IMR-90 (cell line): Measurements from ENCODE around the gene PTPRCAP. TPM values are rescaled to one million over a fixed set of nuclear protein-coding genes. Genes with fewer than 3 reads are reported as not detected.

Experiments used
- ATAC-seq: fragments of 200-7000 bp; cut with Tn5 transposase; 2 replicates; pipeline ENCODE4 v1.9.1; 2020; ENCODE audit warnings: low read depth, mild to moderate bottlenecking, moderate library complexity
- BruUV-seq: library from RNA; stranded (reverse); fragments of 400-500 nt; replicated peaks from 2 replicates; lab custom pipeline; 2021; lab: Mats Ljungman, UMichigan
- CTCF ChIA-PET: fragments of 300-600 bp; formaldehyde crosslinking; extraction: SDS; loops from one replicate; lab custom pipeline; 2021; ENCODE audit warnings: antibody characterized with exemption; lab: Yijun Ruan, JAX
- POLR2A ChIA-PET: fragments of 300-600 bp; sonication (Branson Sonifier 250); formaldehyde crosslinking; loops from one replicate; lab custom pipeline; 2022; ENCODE audit warnings: antibody characterized with exemption; ENCODE audit not compliant: unreplicated experiment; lab: Charles Lee
- DNase-seq: peaks from one replicate; pipeline ENCODE4 v3.0.0; 2013
- H2AFZ ChIP-seq: replicated peaks from 2 replicates; pipeline ENCODE3; 2013; ENCODE audit warnings: low read length, mild to moderate bottlenecking; ENCODE audit not compliant: poor library complexity
- H2AK5ac ChIP-seq: 2 replicates; pipeline ENCODE4 v1.6.1; 2013; ENCODE audit warnings: low read depth, low read length, inconsistent platforms
- H2AK9ac ChIP-seq: replicated peaks from 2 replicates; pipeline ENCODE3; 2013; ENCODE audit warnings: mild to moderate bottlenecking, low read depth, low read length, moderate library complexity; ENCODE audit not compliant: poor library complexity
- H2BK120ac ChIP-seq: 2 replicates; pipeline ENCODE4 v1.6.1; 2013; ENCODE audit warnings: low read depth, low read length, inconsistent platforms
- H2BK15ac ChIP-seq: 3 replicates; pipeline ENCODE4 v1.6.1; 2013; ENCODE audit warnings: low read depth, low read length, inconsistent platforms
- H2BK20ac ChIP-seq: 2 replicates; pipeline ENCODE4 v1.6.1; 2013; ENCODE audit warnings: low read depth, mild to moderate bottlenecking, inconsistent platforms, low read length, moderate library complexity
- H2BK5ac ChIP-seq: 2 replicates; pipeline ENCODE4 v1.6.1; 2013; ENCODE audit warnings: mild to moderate bottlenecking, low read depth, low read length, inconsistent platforms; ENCODE audit not compliant: poor library complexity, severe bottlenecking
- H3K14ac ChIP-seq: replicated peaks from 2 replicates; pipeline ENCODE4 v1.6.1; 2013; ENCODE audit warnings: low read depth, low read length, inconsistent platforms
- H3K18ac ChIP-seq: 2 replicates; pipeline ENCODE4 v1.6.1; 2013; ENCODE audit warnings: low read depth, low read length, control low read depth
- H3K23ac ChIP-seq: 2 replicates; pipeline ENCODE4 v1.6.1; 2013; ENCODE audit warnings: low read depth, low read length, inconsistent platforms
- H3K27ac ChIP-seq: 2 replicates; pipeline ENCODE4 v1.5.1; 2013; ENCODE audit warnings: mild to moderate bottlenecking, control low read depth, low read length; ENCODE audit not compliant: insufficient read depth
- H3K27me3 ChIP-seq: 2 replicates; pipeline ENCODE4 v1.6.1; 2013; ENCODE audit warnings: low read length; ENCODE audit not compliant: control insufficient read depth, insufficient read depth
- H3K36me3 ChIP-seq: 2 replicates; pipeline ENCODE4 v1.6.1; 2013; ENCODE audit warnings: low read length, mixed read lengths; ENCODE audit not compliant: control insufficient read depth, insufficient read depth
- H3K4ac ChIP-seq: 2 replicates; pipeline ENCODE4 v1.6.1; 2013; ENCODE audit warnings: low read depth, low read length, inconsistent platforms
- H3K4me1 ChIP-seq: 2 replicates; pipeline ENCODE4 v1.6.1; 2013; ENCODE audit warnings: low read length, mixed read lengths; ENCODE audit not compliant: control insufficient read depth, insufficient read depth
- H3K4me2 ChIP-seq: 2 replicates; pipeline ENCODE4 v1.6.1; 2013; ENCODE audit warnings: low read depth, mild to moderate bottlenecking, control low read depth, low read length, moderate library complexity
- H3K4me3 ChIP-seq: 2 replicates; pipeline ENCODE4 v1.5.1; 2013; ENCODE audit warnings: low read depth, mild to moderate bottlenecking, control low read depth, low read length, moderate library complexity; ENCODE audit not compliant: insufficient read depth
- H3K56ac ChIP-seq: 2 replicates; pipeline ENCODE4 v1.6.1; 2013; ENCODE audit warnings: low read length, inconsistent platforms; ENCODE audit not compliant: insufficient read depth; ENCODE audit errors: extremely low read depth
- H3K79me1 ChIP-seq, 2 experiments: 2 replicates each; pipeline ENCODE4 v1.6.1; 2013; ENCODE audit warnings: low read length in 2 of 2, inconsistent platforms in 1 of 2, low read depth in 1 of 2
- H3K9ac ChIP-seq: 2 replicates; pipeline ENCODE4 v1.6.1; 2013; ENCODE audit warnings: low read depth, low read length, control low read depth
- H3K9me1 ChIP-seq: 2 replicates; pipeline ENCODE4 v1.6.1; 2013; ENCODE audit warnings: low read length, inconsistent platforms; ENCODE audit not compliant: insufficient read depth
- H3K9me3 ChIP-seq: 2 replicates; pipeline ENCODE4 v1.6.1; 2013; ENCODE audit warnings: low read length; ENCODE audit not compliant: control insufficient read depth, insufficient read depth
- H4K20me1 ChIP-seq: 2 replicates; pipeline ENCODE4 v1.6.1; 2013; ENCODE audit warnings: low read length, inconsistent platforms; ENCODE audit not compliant: insufficient read depth
- H4K5ac ChIP-seq: 2 replicates; pipeline ENCODE4 v1.6.1; 2013; ENCODE audit warnings: mild to moderate bottlenecking, low read depth, low read length, control low read depth
- H4K8ac ChIP-seq, 2 experiments: 2 replicates each; pipeline ENCODE4 v1.6.1; 2013; ENCODE audit warnings: low read depth in 2 of 2, low read length in 2 of 2, control low read depth in 1 of 2, inconsistent platforms in 1 of 2
- H4K91ac ChIP-seq: 2 replicates; pipeline ENCODE4 v1.6.1; 2013; ENCODE audit warnings: low read depth, low read length, inconsistent platforms; ENCODE audit not compliant: insufficient read depth
- BHLHE40 ChIP-seq: fragments of 150-350 bp; IDR thresholded peaks from 2 replicates; pipeline ENCODE4 v1.6.1; 2016; ENCODE audit warnings: mild to moderate bottlenecking, low read depth, low read length
- CEBPB ChIP-seq: IDR thresholded peaks from 2 replicates; pipeline ENCODE4 v1.6.1; 2012; ENCODE audit warnings: low read depth, low read length, improper control_type of control experiment
- CHD1 ChIP-seq: IDR thresholded peaks from 2 replicates; pipeline ENCODE4 v1.6.1; 2012; ENCODE audit warnings: low read depth, low read length, improper control_type of control experiment
- CTCF ChIP-seq: conservative IDR thresholded peaks from 2 replicates; pipeline ENCODE4 v1.5.1; 2012; ENCODE audit warnings: mild to moderate bottlenecking, low read depth, low read length, improper control_type of control experiment
- FOS ChIP-seq: fragments of 150-350 bp; IDR thresholded peaks from 2 replicates; pipeline ENCODE4 v1.6.1; 2016; ENCODE audit warnings: low read depth, low read length
- MAZ ChIP-seq: IDR thresholded peaks from 2 replicates; pipeline ENCODE4 v1.6.1; 2012; ENCODE audit warnings: low read depth, mild to moderate bottlenecking, low read length, improper control_type of control experiment, moderate library complexity, borderline replicate concordance
- MXI1 ChIP-seq: IDR thresholded peaks from 2 replicates; pipeline ENCODE4 v1.6.1; 2012; ENCODE audit warnings: low read depth, mild to moderate bottlenecking, low read length, moderate library complexity, borderline replicate concordance
- NFE2L2 ChIP-seq: fragments of 150-350 bp; IDR thresholded peaks from 2 replicates; pipeline ENCODE4 v1.6.1; 2016; ENCODE audit warnings: low read depth, mild to moderate bottlenecking, low read length
- POLR2A ChIP-seq: IDR thresholded peaks from 2 replicates; pipeline ENCODE4 v1.6.1; 2012; ENCODE audit warnings: mild to moderate bottlenecking, low read depth, low read length
- RAD21 ChIP-seq: IDR thresholded peaks from 2 replicates; pipeline ENCODE4 v1.6.1; 2012; ENCODE audit warnings: low read length, improper control_type of control experiment
- RCOR1 ChIP-seq: IDR thresholded peaks from 2 replicates; pipeline ENCODE4 v1.6.1; 2012; ENCODE audit warnings: mild to moderate bottlenecking, low read length, improper control_type of control experiment; ENCODE audit not compliant: insufficient replicate concordance
- RFX5 ChIP-seq: IDR thresholded peaks from 2 replicates; pipeline ENCODE4 v1.8.0; 2012; ENCODE audit warnings: low read depth, mild to moderate bottlenecking, low read length, moderate library complexity
- SMC3 ChIP-seq: fragments of 150-350 bp; IDR thresholded peaks from 2 replicates; pipeline ENCODE4 v1.6.1; 2016; ENCODE audit warnings: low read depth, mild to moderate bottlenecking, antibody characterized with exemption, low read length, moderate library complexity
- WGBS, 2 experiments: methylation state at CpG; one replicate each; pipeline versions ENCODE4 v1.1.5 to v1.1.7; 2013; ENCODE audit warnings: missing lambda C conversion rate in 2 of 2; ENCODE audit not compliant: insufficient read length in 1 of 2; ENCODE audit errors: extremely low coverage in 2 of 2; 5-methylcytosine and 5-hydroxymethylcytosine counted together
- dilution Hi-C: fragments of 300-500 bp; cut with HindIII; formaldehyde crosslinking; loops from one replicate; pipeline ENCODE4 v1.14.3; 2018; ENCODE audit warnings: low sequenced_read_pairs; ENCODE audit not compliant: unreplicated experiment
- in situ Hi-C: fragments of 300-500 bp; cut with MboI; formaldehyde crosslinking; loops from 3 replicates; pipeline ENCODE4 v1.14.3; 2019; ENCODE audit warnings: low sequenced_read_pairs, inconsistent platforms, mixed read lengths
- intact Hi-C: fragments of 100-400 bp; cut with micrococcal nuclease; formaldehyde crosslinking; loops from 2 replicates; pipeline ENCODE4 v1.10.0; 2022
- polyA plus RNA-seq, 3 experiments: library from polyadenylated mRNA; depleted of rRNA; stranded (reverse); fragments of >200 nt; gene quantifications; 2 replicates each; pipeline ENCODE4 v1.2.3, GENCODE V29; 2012; ENCODE audit warnings: low replicate concordance in 1 of 3
- total RNA-seq: library from RNA; depleted of rRNA; stranded (reverse); fragments of >200 nt; gene quantifications from 2 replicates; pipeline ENCODE4 v1.2.3, GENCODE V29; 2012

PTPRCAP gene
- total and polyA plus RNA-seq, 2 of the 4 experiments (the other 2 are of a cell fraction), result 0.24 TPM; not detected in 1

GRCh38 chr11:67416416-67417335 is 20.8 kb downstream of the PTPRCAP start:
- intact Hi-C loops, result no loop called here
- Histone ChIP-seq H2AFZ (no peak overlapping the region), H4K8ac (no peak overlapping the region), H3K4me3 (no peak overlapping the region), H2BK5ac (no peak overlapping the region), H2AK5ac (no peak overlapping the region), H3K27me3 (peaks cover 20% of the 10 kb centered on the region), H2BK20ac (no peak overlapping the region), H3K4ac (no peak overlapping the region), H4K5ac (no peak overlapping the region), H3K56ac (no peak overlapping the region), H3K27ac (no peak overlapping the region), H3K14ac (no peak overlapping the region), H4K91ac (no peak overlapping the region), H3K4me2 (no peak overlapping the region), H3K36me3 (no peaks in the 10 kb centered on the region), H3K23ac (no peak overlapping the region), H3K18ac (no peak overlapping the region), H2AK9ac (no peak overlapping the region), H3K9me1 (no peaks in the 10 kb centered on the region), H2BK15ac (no peak overlapping the region), H3K4me1 (peaks cover 5% of the 10 kb centered on the region; the same call in 1 of the 2 replicates), H3K9me3 (no peaks in the 10 kb centered on the region), H4K20me1 (no peaks in the 10 kb centered on the region), H3K9ac (no peak overlapping the region), H3K79me1 (no peaks in the 10 kb centered on the region), H2BK120ac (no peak overlapping the region)
- POLR2A ChIA-PET, result no interaction called here
- DNase-seq (no peak), ATAC-seq (no peak)
- TF ChIP-seq RCOR1 (no peak), CTCF (no peak), NFE2L2 (no peak), BHLHE40 (no peak), FOS (no peak), RAD21 (no peak), MAZ (no peak), CHD1 (no peak), MXI1 (no peak), SMC3 (no peak), RFX5 (no peak), CEBPB (no peak), POLR2A (no peak)
- WGBS, 2 experiments, result 100% methylated on average over 1 of the region's 21 CpGs; no CpG with 5 or more reads in 1 of the 2 experiments
- CTCF ChIA-PET, result no interaction called here
- in situ Hi-C loops, result no loop called here
- dilution Hi-C loops, result no loop called here
- BruUV-seq, result no TSS peak
